Panc1 (cell line): Measurements from ENCODE around the gene FGGY. TPM values are rescaled to one million over a fixed set of nuclear protein-coding genes. Genes with fewer than 3 reads are reported as not detected.

Source experiments
- ATAC-seq: fragments of 200-7000 bp; cut with Tn5 transposase; 2 replicates; pipeline ENCODE4 v1.9.1; 2020; ENCODE audit warnings: mild to moderate bottlenecking, moderate library complexity
- BruUV-seq: library from RNA; stranded (reverse); fragments of 400-500 nt; replicated peaks from 2 replicates; lab custom pipeline; 2021; lab: Mats Ljungman, UMichigan
- CTCF ChIA-PET: fragments of 300-600 bp; sonication (Branson Sonifier 250); formaldehyde crosslinking; loops from one replicate; lab custom pipeline; 2022; ENCODE audit warnings: antibody characterized with exemption; lab: Charles Lee
- POLR2A ChIA-PET: fragments of 300-600 bp; sonication (Branson Sonifier 250); formaldehyde crosslinking; loops from one replicate; lab custom pipeline; 2022; ENCODE audit warnings: antibody characterized with exemption; lab: Charles Lee
- DNase-seq: peaks from one replicate; pipeline ENCODE4 v3.0.0-alpha.2; 2010; ENCODE audit warnings: low read depth, low spot score
- H3K27ac ChIP-seq: 2 replicates; pipeline ENCODE4 v1.5.1; 2011; ENCODE audit warnings: mild to moderate bottlenecking, low read length, inconsistent platforms
- H3K27me3 ChIP-seq: fragments of 200-500 bp; sonication (Bioruptor generic); 2 replicates; pipeline ENCODE4 v1.6.0; 2014; ENCODE audit warnings: low read length, inconsistent platforms; ENCODE audit not compliant: control insufficient read depth, insufficient read depth
- H3K36me3 ChIP-seq: fragments of 200-500 bp; sonication (Bioruptor generic); 2 replicates; pipeline ENCODE4 v1.5.1; 2014; ENCODE audit warnings: inconsistent platforms, mild to moderate bottlenecking, low read length, moderate library complexity; ENCODE audit not compliant: control insufficient read depth, insufficient read depth
- H3K4me1 ChIP-seq: 2 replicates; pipeline ENCODE4 v1.5.1; 2011; ENCODE audit warnings: inconsistent platforms, mild to moderate bottlenecking, low read length, moderate library complexity; ENCODE audit not compliant: control insufficient read depth, insufficient read depth
- H3K4me3 ChIP-seq, 2 experiments: 2 replicates each; pipeline ENCODE4 v1.5.1; 2011 to 2012; ENCODE audit warnings: low read depth in 2 of 2, low read length in 2 of 2, mild to moderate bottlenecking in 2 of 2, inconsistent platforms in 1 of 2, moderate library complexity in 1 of 2
- H3K9me3 ChIP-seq: fragments of 200-500 bp; sonication (Bioruptor generic); 2 replicates; pipeline ENCODE4 v1.5.1; 2014; ENCODE audit warnings: low read depth, mild to moderate bottlenecking, inconsistent platforms, low read length, moderate library complexity; ENCODE audit not compliant: control insufficient read depth, insufficient read depth
- CTCF ChIP-seq: fragments of 450-650 bp; IDR thresholded peaks from 2 replicates; pipeline ENCODE4 v1.5.1; 2017; ENCODE audit warnings: mild to moderate bottlenecking
- POLR2AphosphoS5 ChIP-seq: IDR thresholded peaks from 2 replicates; pipeline ENCODE4 v1.6.1; 2012; ENCODE audit warnings: mild to moderate bottlenecking, low read depth, low read length, moderate library complexity
- SIN3A ChIP-seq: IDR thresholded peaks from 2 replicates; pipeline ENCODE4 v1.6.1; 2012; ENCODE audit warnings: low read depth, mild to moderate bottlenecking, low read length, moderate library complexity, borderline replicate concordance; ENCODE audit not compliant: insufficient read depth
- TCF7L2 ChIP-seq: IDR thresholded peaks from 2 replicates; pipeline ENCODE4 v1.6.1; 2011; ENCODE audit warnings: mild to moderate bottlenecking, low read depth, low read length, inconsistent platforms
- in situ Hi-C: cut with HindIII; loops from 2 replicates; pipeline ENCODE4 v1.10.0; 2016; ENCODE audit warnings: low sequenced_read_pairs, low pct_unique_long_range_greater_than_20kb
- intact Hi-C: fragments of 100-400 bp; cut with micrococcal nuclease; formaldehyde crosslinking; loops from one replicate; pipeline ENCODE4 v1.10.0; 2022; ENCODE audit not compliant: unreplicated experiment
- total RNA-seq: library from RNA; stranded (reverse); gene quantifications from one replicate; pipeline ENCODE4 v1.2.1, GENCODE V29; 2021; ENCODE audit not compliant: unreplicated experiment
- TF ChIP-seq, protein P1 (sequence below), 2 experiments: IDR thresholded peaks; 2 replicates each; pipeline ENCODE4 v1.6.1; 2011 to 2012; ENCODE audit warnings: low read depth in 2 of 2, control low read depth in 1 of 2, low read length in 1 of 2, mild to moderate bottlenecking in 1 of 2, moderate library complexity in 1 of 2; ENCODE audit not compliant: insufficient read depth in 1 of 2

The FGGY gene
- total RNA-seq, 1 experiment from 2014 or later: 15.5 TPM

- ChIA-PET CTCF (no interaction called here), POLR2A (no interaction called here)
- Histone ChIP-seq H3K27me3 (no peaks in the 10 kb centered on the region), H3K36me3 (no peaks in the 10 kb centered on the region), H3K27ac (no peak overlapping the region), H3K9me3 (no peaks in the 10 kb centered on the region), H3K4me3 (no peak overlapping the region), H3K4me1 (peaks cover 5% of the 10 kb centered on the region)
- peak; percentile 61 for DNase-seq
- peak; percentile 83 for ATAC-seq
- no peak for TF ChIP-seq POLR2AphosphoS5
- TF ChIP-seq, protein P1, sequence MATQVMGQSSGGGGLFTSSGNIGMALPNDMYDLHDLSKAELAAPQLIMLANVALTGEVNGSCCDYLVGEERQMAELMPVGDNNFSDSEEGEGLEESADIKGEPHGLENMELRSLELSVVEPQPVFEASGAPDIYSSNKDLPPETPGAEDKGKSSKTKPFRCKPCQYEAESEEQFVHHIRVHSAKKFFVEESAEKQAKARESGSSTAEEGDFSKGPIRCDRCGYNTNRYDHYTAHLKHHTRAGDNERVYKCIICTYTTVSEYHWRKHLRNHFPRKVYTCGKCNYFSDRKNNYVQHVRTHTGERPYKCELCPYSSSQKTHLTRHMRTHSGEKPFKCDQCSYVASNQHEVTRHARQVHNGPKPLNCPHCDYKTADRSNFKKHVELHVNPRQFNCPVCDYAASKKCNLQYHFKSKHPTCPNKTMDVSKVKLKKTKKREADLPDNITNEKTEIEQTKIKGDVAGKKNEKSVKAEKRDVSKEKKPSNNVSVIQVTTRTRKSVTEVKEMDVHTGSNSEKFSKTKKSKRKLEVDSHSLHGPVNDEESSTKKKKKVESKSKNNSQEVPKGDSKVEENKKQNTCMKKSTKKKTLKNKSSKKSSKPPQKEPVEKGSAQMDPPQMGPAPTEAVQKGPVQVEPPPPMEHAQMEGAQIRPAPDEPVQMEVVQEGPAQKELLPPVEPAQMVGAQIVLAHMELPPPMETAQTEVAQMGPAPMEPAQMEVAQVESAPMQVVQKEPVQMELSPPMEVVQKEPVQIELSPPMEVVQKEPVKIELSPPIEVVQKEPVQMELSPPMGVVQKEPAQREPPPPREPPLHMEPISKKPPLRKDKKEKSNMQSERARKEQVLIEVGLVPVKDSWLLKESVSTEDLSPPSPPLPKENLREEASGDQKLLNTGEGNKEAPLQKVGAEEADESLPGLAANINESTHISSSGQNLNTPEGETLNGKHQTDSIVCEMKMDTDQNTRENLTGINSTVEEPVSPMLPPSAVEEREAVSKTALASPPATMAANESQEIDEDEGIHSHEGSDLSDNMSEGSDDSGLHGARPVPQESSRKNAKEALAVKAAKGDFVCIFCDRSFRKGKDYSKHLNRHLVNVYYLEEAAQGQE (IDR thresholded peaks at IDR 0.05; ENCODE audit: insufficient read depth in 1 of 2, low read depth in 2 of 2, low read length in 1 of 2): no peak
- TF ChIP-seq TCF7L2: no peak
- TF ChIP-seq CTCF: no peak
- no peak for TF ChIP-seq SIN3A
- in situ Hi-C loops (no loop called here), intact Hi-C loops (no loop called here)
- BruUV-seq: no TSS peak
These were observed 187.2 kb downstream of the FGGY start for GRCh38 chr1:59484096-59484495.

DNA sequence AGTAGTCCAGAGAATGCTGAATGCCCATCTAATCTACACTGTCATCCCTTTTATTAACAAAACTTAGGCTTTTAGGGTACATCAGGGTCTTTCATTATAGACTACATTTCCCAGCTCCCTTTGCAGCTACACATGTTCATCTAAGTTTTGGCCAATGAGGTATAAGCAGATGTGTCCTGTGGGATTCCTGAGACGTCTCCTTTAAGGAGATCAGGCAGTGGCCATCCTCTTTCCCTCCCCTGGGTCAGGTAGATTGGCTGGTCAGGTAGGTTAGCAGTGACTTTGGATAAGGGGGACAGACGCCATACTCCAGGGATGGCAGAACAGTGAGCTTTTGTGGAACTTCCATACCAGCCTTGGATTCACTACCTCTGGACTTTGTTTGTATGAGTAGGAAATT, 188.3 kb downstream of the FGGY start:
- H3K36me3 ChIP-seq: no peaks in the 10 kb centered on the region
- intact Hi-C loops: no loop called here
- ATAC-seq (no peak), DNase-seq (no peak)
- CTCF ChIA-PET: interaction anchor here (0.8 kb wide), 1 partner anchor 752 kb away, joined by 3 read pairs; no protein-coding TSS in a partner anchor
- H3K4me3 ChIP-seq: no peak overlapping the region
- TF ChIP-seq, protein P1 (IDR thresholded peaks at IDR 0.05; ENCODE audit: insufficient read depth in 1 of 2, low read depth in 2 of 2, low read length in 1 of 2): no peak
- TF ChIP-seq SIN3A: no peak
- TF ChIP-seq TCF7L2: no peak
- no peak for TF ChIP-seq POLR2AphosphoS5
- no peak for TF ChIP-seq CTCF
- peaks cover 5% of the 10 kb centered on the region for H3K4me1 ChIP-seq
- BruUV-seq: no TSS peak
- no peaks in the 10 kb centered on the region for H3K27me3 ChIP-seq
- in situ Hi-C loops: no loop called here
- no peak overlapping the region for H3K27ac ChIP-seq
- POLR2A ChIA-PET: no interaction called here
- H3K9me3 ChIP-seq: no peaks in the 10 kb centered on the region
